HT-29 (cell line): ENCODE results near the gene BTG2. TPM values are rescaled to one million over a fixed set of nuclear protein-coding genes. Genes with fewer than 3 reads are reported as not detected.

Source experiments
- DNase-seq: peaks from one replicate; pipeline ENCODE4 v3.0.0-alpha.2; 2015; ENCODE audit warnings: low spot score
- small RNA-seq: library from RNA; depleted of rRNA; stranded (forward); fragments of <200 nt; gene quantifications from one replicate; pipeline ENCODE3, GENCODE V24; 2014
- total RNA-seq: library from RNA; depleted of rRNA; stranded (reverse); fragments of >200 nt; shearing (Covaris generic); gene quantifications from 2 replicates; pipeline ENCODE4 v1.2.3, GENCODE V29; 2014; rRNA removed

The BTG2 gene
- total RNA-seq, 1 experiment from 2014 or later: 116 TPM

DNA sequence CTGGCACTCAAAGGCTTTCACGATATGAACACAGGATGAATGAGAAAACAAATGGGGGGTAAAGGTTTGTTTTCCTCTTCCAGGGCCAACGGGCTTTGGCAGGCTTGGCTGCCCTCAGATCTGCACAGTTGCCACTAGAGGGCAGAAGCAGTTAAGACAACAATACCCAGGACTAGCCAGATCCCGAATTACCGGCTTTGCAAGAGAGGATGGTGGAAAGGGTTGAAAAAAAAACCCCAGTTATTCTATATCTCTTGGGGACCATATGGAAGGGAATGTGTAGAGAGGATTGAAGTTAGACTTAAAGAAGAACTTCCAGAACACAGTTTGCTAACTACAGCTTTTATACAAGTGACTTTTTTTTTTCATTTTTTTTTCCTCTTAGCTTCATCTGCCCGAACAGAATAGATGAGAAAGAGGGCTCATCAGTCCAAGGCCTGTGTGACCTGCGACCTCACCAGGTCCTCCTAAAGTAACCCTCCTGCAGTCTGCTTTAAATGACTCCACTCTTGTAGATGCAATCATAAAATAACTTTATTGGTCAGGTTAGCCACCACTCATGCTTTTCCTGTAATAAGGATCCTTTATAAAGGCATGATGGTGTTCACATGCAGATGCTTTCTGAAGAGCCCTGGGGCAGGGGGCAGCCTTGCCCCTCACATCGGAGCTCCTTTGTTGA lies 34.9 kb downstream of the BTG2 start:
- peak; percentile 90 for DNase-seq

DNA sequence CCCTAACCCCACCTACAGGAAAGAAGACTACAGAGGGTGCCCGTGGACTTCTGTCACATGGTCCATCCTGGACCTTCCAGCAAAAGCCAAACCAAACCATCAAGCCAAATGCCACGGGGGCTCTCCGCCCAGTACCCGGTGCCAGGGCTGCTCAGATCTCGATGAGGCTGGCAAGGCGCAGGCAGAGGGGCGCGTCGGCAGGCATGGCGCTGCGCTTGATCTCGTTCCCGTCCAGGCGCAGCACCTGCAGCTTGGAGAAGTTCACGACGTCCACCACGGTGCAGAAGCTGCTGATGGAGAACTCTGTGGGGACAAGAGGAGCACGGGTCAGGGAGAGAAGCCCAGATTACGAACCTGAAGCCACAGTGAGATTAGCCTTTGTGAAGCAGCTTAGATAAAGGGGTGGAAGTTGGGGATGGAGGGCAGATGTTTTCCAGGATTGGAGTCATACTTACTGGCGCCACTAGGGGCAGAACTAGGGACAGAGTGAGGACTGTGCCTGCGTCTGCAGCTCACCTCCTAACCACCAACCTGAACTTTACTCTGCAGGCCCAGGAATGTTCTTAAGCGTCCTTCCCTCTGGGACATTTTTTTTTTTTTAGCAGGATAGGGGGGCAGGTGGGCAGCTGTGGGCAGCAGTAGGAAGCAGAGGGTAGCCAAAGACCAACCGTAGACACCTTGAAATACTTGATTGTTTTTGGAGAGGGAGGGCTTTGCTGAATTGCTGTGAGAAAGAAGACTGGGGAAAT lies 37.0 kb downstream of the BTG2 start:
- peak; percentile 65 for DNase-seq

DNA sequence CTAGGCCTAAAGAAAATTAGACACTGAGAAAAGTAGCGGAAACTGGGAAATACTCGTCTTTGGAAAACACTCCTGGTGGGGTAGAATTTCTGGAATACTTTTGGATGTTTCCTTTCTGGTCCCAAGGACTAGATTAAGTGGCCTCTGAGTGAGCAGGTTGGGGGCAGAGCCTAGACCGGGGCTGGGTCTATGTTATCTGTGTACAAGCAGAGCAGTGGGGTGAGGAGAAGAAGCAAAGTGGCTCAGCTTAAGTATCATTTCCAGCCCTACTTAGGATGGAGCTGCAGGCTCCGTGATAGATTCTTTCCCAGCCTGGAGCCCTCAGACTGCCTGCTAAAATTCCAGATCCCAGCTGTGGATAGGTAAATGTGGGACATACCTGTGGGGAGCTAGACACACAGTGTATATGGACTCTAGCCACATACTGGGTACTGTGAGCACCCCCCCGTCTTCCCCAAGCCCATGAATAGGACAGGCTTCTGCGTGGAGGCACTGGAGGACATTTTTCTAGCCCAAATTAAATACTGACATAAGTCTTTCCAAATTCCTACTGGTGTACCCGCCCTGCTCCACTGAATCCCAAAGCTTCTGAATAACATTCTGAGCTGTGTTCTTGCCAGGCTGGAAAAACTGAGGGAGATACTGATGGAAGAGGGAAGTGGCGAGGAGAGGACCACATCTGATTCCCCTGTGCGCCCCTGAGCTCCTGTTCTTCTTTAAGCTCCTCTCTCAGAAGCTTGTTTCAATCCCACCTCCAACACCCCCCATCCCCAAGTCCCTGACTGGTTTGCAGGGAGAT lies 38.8 kb downstream of the BTG2 start:
- no peak for DNase-seq

DNA sequence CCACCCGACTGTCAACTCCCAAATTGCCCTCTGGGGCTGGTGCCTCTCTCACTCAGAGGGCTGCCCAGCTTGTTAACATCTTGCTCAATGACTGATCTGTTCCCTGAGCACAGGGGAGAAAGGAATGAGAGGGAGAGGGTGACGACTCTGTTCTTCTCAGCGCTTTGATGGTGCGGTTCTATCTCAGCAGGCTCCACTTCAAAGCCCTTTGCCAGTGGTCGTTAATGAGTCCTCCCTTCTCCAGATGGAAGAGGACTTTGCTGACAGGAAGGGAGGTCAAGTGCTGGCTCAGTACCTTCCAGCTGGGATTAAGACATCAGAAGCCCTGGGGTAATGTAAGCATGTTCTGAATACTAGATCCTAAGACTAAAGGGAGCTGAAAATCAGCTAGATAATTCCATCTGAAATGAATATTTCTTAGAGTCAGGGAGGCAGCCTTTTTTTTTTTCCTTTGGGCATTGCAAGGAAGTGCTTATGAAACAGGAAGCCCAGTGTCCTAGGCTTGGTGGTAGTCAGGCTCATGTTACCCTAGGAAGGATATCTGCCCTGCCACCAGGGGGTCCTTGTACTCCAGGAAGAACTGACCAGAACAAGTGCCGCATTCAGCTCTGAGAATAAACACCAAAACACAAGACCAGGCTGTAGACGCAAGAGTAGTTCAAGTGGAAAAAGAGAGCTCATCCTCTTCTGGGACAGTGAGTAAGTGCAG lies 40.9 kb downstream of the BTG2 start:
- no peak for DNase-seq

DNA sequence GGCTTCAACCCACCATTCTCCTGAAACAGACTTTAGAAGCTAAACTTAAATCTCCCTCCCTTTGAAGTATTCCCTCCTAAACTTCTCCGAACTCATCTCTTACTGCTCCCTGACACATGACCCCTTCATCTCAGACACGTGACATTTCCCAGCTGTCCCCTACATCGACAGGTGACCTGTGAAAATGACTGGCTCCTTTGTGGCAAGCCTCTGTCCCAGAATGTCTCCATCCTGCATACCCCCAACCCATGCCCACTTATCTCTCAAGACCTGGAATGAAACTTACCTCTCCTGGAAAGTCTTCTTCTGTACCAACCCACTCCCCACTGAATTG lies 41.4 kb downstream of the BTG2 start:
- DNase-seq: no peak

DNA sequence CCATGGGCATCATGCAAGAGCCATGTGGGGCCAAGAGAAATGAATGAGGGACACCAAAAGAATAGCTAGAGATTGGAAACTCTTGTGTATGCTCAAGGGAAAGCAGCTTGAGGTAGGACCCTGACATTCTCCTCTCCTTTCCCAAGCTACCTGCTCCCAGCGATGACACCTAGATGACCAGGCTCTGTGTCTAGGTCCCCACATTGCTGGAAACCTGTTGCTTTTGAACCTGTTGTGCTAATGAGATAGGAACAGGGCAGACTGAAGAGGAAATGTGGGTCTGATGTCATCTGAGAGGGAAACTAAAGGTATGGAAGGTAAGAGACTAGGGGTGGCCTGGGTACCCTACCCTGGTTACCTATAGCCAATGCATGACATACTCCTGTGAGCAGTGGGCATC lies 43.8 kb downstream of the BTG2 start:
- no peak for DNase-seq

DNA sequence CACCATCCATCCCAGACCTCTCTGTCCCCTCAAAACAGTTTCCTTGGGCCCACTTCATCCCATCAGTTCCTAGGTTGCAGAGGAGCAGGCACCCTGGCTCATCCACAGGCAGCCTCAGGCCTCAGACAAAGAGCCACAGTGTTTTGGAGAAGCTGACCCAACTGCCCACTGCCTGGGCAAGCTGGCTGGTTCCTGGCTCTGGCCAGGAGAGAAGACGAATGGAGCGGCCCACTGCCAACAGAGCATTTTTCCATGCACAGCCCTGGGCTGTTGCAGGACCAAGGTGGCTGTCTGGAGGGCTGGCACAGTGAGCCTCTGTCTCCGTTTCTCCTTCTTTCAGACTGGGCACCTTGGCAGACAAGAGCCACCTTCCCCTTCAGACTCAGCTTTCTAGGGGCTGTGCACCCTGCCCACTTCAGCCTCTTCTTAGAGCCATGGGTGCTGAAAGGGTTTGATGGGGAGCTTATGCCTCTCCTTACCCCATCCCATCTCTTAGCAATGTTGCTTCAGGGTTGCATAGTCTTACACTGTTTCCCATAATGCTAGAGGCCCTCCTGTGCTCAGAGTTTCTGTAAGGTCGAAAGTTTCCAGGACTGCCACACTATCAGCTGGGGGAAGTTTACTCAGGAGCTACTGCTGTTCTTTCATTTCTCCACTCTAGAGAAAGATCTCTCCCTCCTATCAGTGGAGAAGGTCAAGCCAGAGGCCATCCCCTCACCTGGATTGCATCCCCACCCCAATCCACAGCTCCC lies 44.6 kb downstream of the BTG2 start:
- no peak for DNase-seq

DNA sequence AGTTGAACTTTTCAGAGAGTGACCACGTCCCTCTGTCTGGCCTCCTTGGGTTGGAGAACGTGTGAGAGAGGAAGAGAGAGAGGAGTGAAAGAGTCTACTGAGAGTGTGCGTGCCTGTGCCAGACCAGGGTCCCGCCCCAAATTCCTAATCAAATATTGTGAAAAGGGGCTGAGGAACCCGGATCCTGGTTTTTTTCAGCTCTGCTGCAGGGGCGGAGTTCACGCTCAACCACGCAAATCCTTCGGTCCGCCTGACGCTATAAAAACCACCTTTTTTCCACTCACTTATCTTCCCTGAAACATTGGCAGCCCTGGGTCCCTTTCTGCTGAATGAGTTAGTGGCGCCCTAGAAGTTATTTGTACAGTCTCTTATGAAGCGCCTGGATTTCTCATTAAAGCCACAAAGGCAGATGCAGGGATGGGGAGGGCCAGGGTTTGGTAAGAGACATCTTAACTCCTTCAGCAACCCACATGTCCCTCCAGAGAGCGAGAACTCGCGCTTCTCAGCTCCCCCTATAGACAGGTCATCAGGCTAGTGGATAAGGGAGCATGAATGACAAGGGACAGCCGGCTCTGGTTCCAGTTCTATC lies 45.8 kb downstream of the BTG2 start, which contains the start of gene FMOD:
TSS of gene FMOD (minus strand) at position 86 of the 589 bp plus-strand sequence. CDS start 2,852 bp downstream, outside the sequence.
- DNase-seq: peak; percentile 25

DNA sequence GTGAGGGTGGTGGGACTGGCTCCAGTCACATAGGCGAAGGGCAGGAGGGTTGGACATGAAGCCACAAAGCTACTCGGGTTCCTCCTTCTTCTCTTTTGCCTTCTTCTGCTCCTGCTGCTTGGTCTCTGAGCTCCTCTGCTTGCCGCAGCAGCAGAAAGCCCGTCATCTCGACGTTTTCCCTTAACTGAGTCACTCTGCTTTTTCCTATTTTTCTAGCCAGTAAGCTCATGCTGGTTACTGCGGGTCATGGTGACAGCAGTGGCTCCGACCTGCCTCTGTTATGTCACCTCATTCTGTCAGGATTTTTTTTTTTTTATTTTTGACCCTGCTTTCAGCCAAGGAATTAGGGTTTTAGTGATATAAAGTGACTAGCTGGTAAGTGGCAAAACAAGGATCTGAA lies 48.2 kb downstream of the BTG2 start:
- no peak for DNase-seq

DNA sequence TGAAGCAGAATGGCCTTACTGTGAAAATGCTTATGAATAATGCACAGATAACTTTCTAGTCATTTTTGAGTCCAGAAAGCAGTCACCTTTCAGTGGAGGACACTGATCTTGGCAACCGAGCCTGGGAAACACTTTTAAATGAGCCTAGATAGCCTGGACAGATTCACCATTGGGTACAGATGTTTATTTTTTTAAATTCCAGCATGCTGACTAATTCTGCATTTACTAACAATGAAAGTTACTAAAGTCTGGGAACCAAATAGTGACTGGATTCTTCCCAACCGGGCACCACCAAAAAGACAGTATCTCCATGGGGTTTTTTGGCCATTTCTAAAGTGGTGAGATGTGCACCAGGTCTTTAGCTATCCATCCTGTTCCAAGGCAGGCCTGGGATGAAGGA lies 48.9 kb downstream of the BTG2 start:
- DNase-seq: no peak

DNA sequence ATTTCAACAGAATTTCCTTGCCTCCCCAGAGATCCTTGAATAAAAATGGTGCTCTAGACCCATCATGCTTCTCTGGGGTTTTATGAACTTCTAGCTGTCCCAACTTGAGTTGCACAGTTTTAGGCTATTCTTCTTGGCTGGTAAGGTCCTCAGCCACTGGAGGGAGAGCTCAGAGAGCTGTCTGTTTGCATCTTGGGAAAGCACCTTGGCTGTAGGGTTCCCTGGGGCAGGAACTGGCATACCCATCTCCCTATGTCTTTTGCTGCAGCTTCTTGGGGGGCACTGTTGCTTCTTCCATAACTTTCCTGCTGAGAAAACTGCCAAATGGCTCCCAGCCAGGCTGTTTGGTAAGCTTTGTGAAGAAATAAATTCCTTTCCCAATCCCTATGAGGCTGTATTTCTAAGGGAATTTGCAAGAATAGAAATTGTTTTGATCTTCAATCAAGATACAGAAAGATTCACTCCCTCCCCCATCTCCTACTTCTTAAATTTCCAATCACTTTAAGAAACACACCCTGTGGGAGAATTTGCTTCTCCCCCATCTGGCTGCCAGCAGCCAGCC lies 53.8 kb downstream of the BTG2 start:
- DNase-seq: no peak

Small RNA genes within 50 kb of the gene (small RNA-seq; reads per million reads assigned to genes)
- gene AL359837.1 (not detected), gene RNU6-487P (not detected)

Other genes starting within 250 kb of the BTG2 start
- gene MYOG, start 219.5 kb upstream of the BTG2 start, total RNA-seq: not detected in 2 replicates
- gene ADORA1, start 177.8 kb upstream of the BTG2 start, total RNA-seq: 0.89 TPM in 1 of 2 replicates, not detected in the other
- gene MYBPH, start 129.7 kb upstream of the BTG2 start, total RNA-seq: not detected in 2 replicates
- gene CHI3L1, start 118.8 kb upstream of the BTG2 start, total RNA-seq: not detected in 2 replicates
- gene CHIT1, start 75.8 kb upstream of the BTG2 start, total RNA-seq: not detected in 2 replicates
- 0.10 TPM in 1 of 2 replicates, not detected in the other for gene FMOD, start 45.6 kb downstream of the BTG2 start, total RNA-seq
- 0.13 TPM in 1 of 2 replicates, not detected in the other for gene PRELP, start 170.3 kb downstream of the BTG2 start, total RNA-seq
- gene OPTC, start 188.6 kb downstream of the BTG2 start, total RNA-seq: not detected in 2 replicates